Stimulated activated CD4-positive, alpha-beta T cell treated with anti-CD3 and anti-CD28 coated beads, Interleukin-1b, Interleukin-23, amount 100 ng/mL, for 48 hours (primary cell): ENCODE results near the gene AP2A2.

Source experiments
- DNase-seq: peaks from one replicate; pipeline ENCODE4 v3.0.0-alpha.2; 2020

Gene AP2A2

GRCh38 chr11:977830-978720 lies 52.4 kb downstream of the AP2A2 start:
- DNase-seq: no peak

GRCh38 chr11:978781-979180 lies 53.1 kb downstream of the AP2A2 start:
- DNase-seq: no peak

- DNase-seq: no peak
Measured at GRCh38 chr11:980438-981357, 55.0 kb downstream of the AP2A2 start.

DNA sequence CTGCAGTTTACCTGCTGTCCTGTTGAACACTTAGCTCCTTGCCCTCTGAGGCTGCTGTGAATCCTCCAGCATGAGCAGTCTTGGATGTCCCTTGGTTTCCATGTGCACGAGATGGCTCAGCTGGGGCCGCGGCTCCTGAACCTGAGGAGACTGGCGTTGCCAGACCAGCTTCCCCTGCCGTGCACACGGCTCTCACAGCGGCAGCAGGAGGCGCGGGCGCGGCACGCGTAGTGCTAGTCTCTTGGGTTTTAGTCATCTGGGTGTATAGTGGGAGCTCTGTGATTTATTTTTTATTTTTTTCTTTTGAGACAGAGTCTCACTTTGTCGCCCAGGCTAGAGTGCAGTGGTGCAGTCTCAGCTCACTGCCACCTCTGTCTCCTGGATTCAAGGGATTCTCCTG lies 56.1 kb downstream of the AP2A2 start:
- DNase-seq: no peak

- no peak for DNase-seq
Measured at GRCh38 chr11:984546-984945, 58.9 kb downstream of the AP2A2 start.

DNA sequence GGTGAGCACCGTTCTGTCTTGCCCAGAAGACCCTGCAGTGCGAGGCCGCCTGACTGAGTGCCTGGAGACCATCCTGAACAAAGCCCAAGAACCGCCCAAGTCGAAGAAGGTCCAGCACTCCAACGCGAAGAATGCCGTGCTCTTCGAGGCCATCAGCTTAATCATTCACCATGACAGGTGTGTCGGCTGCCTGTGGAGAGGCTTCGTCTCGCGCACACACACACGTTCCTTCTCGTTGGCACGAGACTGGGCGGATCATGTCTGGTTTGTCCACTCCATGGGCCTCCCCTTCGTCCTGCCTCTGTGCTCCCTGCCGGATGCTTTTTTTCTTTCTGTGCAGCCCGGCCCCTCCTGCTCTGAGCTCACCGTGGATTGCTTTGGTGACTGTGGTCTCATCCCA lies 59.7 kb downstream of the AP2A2 start:
- no peak for DNase-seq

- DNase-seq: no peak
Measured at GRCh38 chr11:985848-986247, 60.2 kb downstream of the AP2A2 start.

DNA sequence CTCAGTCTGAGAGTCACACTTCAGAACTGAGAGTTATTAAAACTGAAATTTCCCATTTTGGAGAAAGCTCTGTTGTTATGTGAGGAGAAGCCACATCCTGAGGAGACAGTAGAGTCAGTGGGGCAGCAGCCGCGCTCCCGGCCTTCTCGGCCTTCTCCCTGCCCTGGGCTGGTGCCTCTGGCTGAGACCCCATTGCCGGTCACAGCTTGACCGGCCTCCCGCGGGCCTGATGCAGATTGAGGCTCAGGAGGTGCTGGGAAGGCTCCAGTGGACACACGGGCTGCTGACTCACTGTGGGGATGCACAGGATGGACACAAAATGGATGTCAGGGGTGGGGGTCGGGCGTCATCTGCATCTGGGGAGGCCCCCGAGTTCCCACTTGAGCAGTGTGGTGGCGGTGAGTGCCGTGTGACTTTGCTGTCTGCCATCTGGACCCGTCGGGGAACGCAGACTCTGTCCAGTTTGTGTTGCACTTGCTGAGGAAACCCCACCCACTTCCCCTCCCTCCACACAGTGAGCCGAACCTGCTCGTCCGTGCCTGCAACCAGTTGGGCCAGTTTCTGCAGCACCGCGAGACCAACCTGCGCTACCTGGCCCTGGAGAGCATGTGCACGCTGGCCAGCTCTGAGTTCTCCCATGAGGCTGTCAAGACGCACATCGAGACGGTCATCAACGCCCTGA lies 60.7 kb downstream of the AP2A2 start:
- DNase-seq: no peak

- no peak for DNase-seq
Measured at GRCh38 chr11:986952-987305, 61.3 kb downstream of the AP2A2 start.

GRCh38 chr11:987671-988070 lies 62.0 kb downstream of the AP2A2 start:
- DNase-seq: no peak

DNA sequence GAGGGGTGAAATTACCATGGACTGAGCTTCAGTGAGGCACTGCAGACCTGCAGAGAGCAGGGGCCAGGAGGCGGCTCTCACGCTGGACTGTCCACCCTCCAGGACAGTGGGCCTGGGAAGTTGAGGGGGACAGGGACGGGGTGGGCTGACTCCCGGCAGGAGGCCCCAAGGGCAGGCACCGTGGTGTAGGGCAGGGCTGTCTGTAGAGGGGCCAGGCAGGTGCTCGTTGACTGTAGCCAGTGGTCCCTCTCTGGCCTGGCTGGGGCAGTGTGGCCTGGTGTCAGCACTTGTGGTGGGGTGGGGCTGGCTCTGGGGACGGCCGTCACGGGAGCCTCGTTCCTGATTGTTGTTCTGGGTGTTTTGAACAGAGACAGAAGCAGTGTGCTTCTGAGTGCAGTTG lies 64.4 kb downstream of the AP2A2 start:
- DNase-seq: no peak

GRCh38 chr11:991034-991433 lies 65.4 kb downstream of the AP2A2 start:
- DNase-seq: no peak

DNA sequence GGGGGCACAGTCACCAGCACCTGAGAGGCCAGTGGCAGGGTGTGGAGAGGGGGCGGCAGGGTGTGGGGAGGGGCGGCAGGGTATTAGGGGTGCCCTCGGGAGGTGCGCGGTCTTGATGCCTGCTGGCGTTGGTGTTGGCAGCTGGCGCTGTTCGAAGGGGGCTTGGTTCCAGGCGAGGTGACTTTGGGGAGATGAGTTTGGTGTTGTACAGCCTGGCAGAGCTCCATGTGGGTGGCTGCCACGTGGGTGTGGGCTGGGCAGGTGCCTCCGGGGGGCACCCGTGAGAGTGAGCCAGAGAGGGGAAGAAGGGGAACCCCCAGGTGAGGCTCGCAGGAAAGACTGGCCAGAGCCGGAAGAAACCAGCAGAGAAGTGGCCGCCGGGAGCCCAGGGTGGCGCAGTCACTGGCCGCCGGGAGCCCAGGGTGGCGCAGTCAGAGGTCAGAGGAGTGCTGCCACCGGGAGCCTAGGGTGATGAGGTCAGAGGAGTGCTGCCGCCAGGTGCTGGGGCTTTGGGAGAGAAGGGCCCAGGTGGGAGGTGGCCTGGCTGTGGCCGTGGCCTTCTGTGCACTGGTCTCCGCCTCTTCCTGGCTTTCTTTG lies 66.1 kb downstream of the AP2A2 start:
- DNase-seq: no peak

DNA sequence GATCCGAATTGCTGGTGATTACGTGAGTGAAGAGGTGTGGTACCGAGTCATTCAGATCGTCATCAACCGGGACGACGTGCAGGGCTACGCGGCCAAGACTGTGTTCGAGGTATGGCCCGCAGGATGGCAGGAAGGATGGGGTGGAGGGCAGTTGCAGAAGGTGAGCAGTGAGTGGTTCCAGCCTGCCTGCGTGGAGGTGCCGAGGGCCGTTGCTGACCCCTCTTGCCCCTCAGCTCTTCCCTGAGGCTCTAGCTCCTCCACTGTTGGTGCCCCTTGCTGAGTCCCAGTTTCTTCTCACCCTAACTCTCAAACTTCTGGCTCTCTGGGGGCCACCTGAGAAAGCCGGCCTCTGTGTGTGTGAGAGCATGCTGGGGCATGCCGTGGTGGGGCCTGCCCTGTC lies 66.9 kb downstream of the AP2A2 start:
- no peak for DNase-seq

- no peak for DNase-seq
Measured at GRCh38 chr11:993632-994167, 68.0 kb downstream of the AP2A2 start.

- no peak for DNase-seq
Measured at GRCh38 chr11:995044-995751, 69.5 kb downstream of the AP2A2 start.

DNA sequence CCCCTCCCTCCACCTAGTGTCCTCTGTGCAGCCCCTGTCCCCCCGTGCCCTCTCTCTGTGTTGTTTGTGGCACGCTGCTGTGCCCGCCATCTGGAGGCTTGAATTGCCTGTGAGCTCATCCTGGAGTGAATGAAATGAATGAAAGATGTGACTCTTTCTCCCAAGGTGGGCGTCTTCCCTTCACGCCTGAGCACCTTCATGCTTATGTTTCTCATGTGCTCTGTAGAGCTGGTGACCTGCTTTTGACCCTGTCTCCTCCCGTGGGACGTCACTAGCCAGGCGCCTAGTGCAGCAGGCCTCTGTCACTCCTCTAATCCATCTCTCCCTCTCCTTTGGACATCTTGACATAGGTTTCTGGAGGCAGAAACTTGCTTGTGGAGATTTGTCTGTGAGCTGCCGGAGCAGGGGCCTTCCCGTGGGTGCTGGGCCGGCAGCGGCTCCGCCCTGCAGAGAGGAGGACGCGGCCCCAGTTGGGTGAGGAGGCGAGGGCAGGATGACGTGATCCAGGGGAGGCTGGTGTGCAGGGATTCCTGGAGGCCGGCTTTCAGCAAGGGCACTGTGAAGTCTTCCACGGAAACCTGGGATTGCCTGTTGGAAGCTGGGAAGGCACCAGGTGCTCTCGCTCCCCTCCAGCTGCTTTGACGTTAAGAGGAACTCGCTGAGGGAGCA lies 70.2 kb downstream of the AP2A2 start:
- no peak for DNase-seq

GRCh38 chr11:996681-997080 lies 71.0 kb downstream of the AP2A2 start:
- DNase-seq: no peak

DNA sequence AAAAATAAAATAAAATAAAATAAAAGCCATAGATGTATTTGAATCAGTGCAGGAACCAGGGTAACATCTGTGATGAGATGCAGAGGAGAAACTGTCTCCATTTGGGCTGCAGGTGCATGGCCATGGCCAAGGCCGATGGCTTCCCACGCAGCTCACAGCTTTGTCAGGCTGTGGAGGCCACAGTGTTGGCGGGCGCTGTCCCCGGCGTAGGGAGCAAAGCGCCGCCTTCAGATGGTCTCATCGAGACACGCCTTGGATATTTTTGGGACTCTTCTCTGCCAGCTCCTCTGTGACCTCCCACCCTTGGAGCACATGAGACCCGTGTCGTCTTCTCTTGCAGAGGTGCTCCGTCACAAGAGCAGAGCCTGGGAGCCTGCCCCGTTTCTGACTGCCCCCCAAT lies 72.2 kb downstream of the AP2A2 start:
- no peak for DNase-seq

DNA sequence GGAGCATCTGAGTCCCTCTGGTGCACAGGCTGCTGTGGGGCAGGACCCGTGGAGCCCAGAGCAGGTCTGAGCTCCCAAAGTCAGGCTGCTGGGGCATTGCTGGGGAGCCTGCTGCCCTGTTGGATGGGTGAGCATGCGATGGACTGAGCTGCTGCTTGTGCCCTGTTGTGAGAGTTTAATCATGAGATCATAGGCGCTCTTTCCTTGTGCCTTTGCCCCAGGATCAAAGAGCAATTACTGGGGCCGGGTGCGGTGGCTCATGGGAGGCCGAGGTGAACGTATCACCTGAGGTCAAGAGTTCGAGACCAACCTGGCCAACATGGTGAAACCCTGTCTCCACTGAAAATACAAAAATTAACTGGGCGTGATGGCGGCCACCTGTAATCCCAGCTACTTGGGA lies 73.3 kb downstream of the AP2A2 start:
- DNase-seq: no peak
